ENCODE data around the gene HINFP. TPM values are rescaled to one million over a fixed set of nuclear protein-coding genes. Genes with fewer than 3 reads are reported as not detected.
"Not testable (repeated sequence)": the region's sequence is repeated elsewhere in the genome, so short reads cannot be mapped to it uniquely, and the experiment has no call there.

The HINFP gene
- total RNA-seq, 1 experiment from 2014 or later, result 9.4 TPM

DNA sequence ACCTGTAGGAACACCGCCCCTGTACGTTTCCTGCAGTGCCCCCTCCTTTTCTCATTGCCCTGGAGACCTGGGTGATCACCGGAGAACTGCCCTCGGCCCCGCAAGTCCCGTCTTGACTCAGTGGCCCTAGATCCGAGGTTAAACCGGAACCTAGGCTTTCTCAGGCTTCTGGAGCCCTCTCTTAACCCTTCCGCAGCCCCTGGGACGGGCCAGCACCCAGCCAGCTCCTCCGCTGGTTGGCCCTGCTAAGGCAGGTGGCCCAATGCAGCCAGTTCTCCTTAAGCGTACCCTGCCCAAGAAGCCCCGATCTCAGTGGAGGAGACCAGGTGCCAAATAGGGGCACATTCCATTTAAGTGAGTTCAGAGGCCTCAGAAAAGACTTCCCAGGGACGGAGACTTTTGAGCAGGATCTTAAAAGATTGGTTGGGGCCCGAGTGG lies 47.9 kb downstream of the HINFP start:
- in situ Hi-C loops (cut with HindIII; ENCODE audit: low pct_unique_long_range_greater_than_20kb, low sequenced_read_pairs), result no loop called here
- DNase-seq (ENCODE audit: low read depth, low spot score), result peak; percentile 19

DNA sequence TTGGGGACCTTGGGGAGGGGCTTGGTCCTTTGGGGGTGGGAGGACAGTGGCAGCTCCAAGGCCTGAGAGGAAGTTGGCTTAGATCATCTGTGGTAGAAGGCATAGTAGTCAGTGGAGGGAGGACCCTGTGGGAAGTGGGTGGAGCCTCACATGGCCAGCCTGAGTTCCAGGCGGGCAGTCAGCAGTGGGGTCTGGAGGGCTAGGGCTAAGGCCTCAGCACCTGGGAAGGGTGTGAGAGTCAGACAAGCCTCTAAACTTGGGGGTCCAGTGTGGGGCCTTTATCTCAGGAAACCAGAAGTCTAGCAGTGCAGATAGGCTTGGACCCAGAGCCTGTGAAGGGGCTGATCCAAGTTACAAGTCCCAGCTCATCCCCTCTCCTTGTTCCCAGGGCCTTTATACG lies 51.1 kb downstream of the HINFP start:
- in situ Hi-C loops (cut with HindIII; ENCODE audit: low pct_unique_long_range_greater_than_20kb, low sequenced_read_pairs), result no loop called here
- no peak for DNase-seq (ENCODE audit: low read depth, low spot score)

DNA sequence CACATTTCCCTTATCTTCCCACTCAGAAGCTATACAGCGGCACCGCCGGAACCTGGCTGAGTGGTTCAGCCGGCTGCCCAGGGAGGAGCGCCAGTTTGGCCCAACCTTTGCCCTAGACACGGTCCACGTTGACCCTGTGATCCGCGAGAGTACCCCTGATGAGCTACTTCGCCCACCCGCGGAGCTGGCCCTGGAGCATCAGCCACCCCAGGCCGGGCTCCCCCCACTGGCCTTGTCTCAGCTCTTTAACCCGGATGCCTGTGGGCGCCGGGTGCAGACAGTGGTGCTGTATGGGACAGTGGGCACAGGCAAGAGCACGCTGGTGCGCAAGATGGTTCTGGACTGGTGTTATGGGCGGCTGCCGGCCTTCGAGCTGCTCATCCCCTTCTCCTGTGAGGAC lies 52.1 kb downstream of the HINFP start:
- in situ Hi-C loops (cut with HindIII; ENCODE audit: low pct_unique_long_range_greater_than_20kb, low sequenced_read_pairs), result no loop called here
- DNase-seq (ENCODE audit: low read depth, low spot score), result no peak

DNA sequence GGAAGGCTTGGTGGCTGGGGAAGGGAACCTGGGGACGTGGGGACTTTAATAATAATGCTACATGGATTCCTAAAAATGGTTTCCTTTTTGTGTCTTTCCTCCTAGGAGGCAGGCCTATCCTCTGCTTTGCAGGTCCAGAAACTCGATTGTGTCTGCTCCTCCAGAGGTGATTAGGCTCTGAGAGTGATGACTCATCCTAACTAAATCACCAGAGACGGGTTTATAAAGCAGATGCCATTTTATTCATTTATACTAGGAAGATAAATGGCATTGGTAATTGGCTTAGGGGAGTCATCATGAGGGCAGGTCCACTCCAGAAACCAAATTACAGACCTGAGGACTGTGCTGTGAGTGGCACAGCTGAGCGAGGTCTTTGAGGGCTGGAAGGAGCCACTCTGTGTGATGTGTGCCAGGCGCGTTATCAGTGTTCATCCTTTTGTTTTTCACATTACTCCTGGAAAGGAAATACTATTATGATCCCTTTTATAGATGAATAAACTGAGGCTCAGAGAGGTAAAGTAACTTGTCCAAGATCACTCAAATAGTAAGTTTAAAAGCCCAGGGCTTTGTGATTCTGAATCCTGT lies 54.2 kb downstream of the HINFP start:
- in situ Hi-C loops (cut with HindIII; ENCODE audit: low pct_unique_long_range_greater_than_20kb, low sequenced_read_pairs), result no loop called here
- DNase-seq (ENCODE audit: low read depth, low spot score), result no peak

DNA sequence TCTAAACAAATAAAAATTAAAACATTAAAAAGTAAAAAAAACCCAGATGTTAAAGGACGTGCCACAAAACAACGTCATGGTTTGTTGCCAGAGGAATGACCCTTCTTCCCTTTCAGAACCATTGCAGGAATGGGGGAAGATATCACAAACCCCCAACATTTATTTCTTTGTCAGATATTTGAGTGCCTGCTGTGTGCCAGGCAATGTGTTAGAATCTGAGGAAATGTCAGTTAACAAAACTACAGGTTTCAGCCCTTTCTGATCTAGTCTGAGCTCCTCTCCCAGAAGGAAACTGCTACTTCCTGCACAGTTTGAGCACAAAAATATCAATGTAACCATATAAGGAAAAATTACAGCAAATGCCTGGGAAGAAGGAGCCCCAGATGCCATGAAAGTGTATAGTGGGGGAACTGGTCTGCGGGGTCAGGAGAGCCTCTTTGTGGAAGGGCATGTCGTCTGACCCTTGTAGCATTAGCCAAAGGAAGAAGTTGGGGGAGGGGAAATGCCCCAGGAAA lies 56.8 kb downstream of the HINFP start:
- in situ Hi-C loops (cut with HindIII; ENCODE audit: low pct_unique_long_range_greater_than_20kb, low sequenced_read_pairs), result no loop called here
- no peak for DNase-seq (ENCODE audit: low read depth, low spot score)

DNA sequence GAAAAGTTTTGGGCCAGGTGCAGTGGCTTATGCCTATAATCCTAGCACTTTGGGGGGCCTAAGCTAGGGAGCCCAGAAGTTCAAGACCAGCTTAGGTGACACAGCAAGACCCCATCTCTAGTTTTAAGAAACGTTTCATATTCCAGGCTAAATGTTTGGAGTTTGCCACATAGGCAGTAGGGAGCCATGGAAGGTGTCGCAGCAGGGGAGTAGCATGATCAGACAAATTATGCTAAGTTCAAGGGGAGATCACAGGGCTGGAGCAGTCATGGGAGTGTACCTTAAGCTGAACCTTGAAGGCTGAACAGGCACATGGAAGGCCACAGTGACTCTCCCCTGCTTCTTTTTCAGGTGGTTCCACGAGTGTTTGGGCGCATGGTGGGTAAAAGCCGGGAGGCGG lies 58.0 kb downstream of the HINFP start:
- in situ Hi-C loops (cut with HindIII; ENCODE audit: low pct_unique_long_range_greater_than_20kb, low sequenced_read_pairs), result no loop called here
- DNase-seq (ENCODE audit: low read depth, low spot score), result no peak

DNA sequence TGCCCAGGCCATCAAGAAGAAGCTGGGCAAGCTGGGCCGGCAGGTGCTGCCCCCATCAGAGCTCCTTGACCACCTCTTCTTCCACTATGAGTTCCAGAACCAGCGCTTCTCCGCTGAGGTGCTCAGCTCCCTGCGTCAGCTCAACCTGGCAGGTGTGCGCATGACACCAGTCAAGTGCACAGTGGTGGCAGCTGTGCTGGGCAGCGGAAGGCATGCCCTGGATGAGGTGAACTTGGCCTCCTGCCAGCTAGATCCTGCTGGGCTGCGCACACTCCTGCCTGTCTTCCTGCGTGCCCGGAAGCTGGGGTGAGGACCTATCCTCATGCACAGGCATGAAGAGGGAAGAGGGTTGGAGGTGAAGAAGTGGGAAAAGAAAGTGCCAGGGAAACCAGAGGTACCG lies 58.6 kb downstream of the HINFP start:
- no peak for DNase-seq (ENCODE audit: low read depth, low spot score)
- in situ Hi-C loops (cut with HindIII; ENCODE audit: low pct_unique_long_range_greater_than_20kb, low sequenced_read_pairs), result no loop called here

DNA sequence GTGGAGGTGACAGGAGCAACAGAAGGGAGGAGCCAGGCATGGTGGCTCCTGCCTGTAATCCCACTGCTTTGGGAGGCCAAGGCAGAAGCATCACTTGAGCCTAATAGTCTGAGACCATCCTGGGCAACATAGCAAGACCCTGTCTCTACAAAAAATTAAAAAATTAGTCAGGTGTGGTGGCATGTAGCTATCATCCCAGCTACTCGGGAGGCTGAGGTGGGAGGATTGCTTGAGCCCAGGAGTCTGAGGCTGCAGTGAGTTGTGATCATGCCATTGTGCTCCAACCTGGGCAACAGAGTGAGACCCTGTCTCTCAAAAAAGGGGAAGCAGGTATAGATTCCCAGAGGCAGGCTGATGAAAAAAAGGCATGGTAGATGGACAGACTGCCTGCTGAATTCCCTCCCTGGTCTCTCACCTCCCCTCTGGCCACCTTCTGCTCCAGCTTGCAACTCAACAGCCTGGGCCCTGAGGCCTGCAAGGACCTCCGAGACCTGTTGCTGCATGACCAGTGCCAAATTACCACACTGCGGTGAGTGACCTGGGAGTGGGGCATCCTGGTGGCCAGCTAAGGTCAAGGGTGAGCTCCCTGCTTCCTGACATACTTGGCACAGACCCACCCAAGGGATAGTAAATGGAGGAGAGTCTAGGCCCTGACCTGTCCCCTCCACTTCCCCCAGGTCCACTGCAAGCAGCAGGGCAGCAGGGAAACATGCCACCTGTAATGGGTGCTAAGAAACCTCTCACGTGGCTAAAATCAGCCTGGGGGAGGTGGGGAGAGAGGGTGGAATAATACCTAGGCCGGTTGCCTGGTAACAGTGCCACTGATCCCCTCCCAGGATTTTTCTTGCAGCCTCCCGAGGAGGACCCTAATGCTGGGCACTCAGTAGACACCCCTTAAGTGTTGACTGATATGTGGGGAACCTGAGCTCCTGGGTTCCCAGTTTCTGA lies 59.6 kb downstream of the HINFP start:
- DNase-seq (ENCODE audit: low read depth, low spot score), result no peak
- in situ Hi-C loops (cut with HindIII; ENCODE audit: low pct_unique_long_range_greater_than_20kb, low sequenced_read_pairs), result no loop called here

DNA sequence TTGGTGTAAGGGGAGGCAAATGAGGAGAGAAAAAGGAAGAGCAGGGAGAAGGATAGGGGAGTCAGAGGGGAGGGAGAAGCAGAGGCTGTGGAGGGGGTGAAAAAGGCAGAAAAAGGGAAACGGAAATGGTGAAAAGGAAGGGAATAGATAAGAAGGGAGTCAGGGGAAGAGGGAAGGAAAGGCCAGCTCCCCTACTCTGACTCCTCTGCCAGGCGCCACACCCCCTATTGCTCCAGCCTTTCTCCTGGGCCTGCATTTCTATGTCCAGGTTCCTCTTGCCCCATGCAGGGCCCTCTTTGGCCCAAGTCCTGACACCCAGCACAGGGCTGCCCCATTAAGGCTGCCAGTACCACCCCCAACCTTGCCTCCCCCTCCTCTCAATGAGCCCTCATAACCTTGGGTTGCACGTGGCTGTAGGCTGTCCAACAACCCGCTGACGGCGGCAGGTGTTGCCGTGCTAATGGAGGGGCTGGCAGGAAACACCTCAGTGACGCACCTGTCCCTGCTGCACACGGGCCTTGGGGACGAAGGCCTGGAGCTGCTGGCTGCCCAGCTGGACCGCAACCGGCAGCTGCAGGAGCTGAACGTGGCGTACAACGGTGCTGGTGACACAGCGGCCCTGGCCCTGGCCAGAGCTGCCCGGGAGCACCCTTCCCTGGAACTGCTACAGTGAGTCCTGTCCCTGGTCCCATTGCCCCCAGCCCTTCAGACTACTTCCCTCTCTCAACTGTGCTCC lies 60.5 kb downstream of the HINFP start:
- no peak for DNase-seq (ENCODE audit: low read depth, low spot score)
- in situ Hi-C loops (cut with HindIII; ENCODE audit: low pct_unique_long_range_greater_than_20kb, low sequenced_read_pairs), result no loop called here

DNA sequence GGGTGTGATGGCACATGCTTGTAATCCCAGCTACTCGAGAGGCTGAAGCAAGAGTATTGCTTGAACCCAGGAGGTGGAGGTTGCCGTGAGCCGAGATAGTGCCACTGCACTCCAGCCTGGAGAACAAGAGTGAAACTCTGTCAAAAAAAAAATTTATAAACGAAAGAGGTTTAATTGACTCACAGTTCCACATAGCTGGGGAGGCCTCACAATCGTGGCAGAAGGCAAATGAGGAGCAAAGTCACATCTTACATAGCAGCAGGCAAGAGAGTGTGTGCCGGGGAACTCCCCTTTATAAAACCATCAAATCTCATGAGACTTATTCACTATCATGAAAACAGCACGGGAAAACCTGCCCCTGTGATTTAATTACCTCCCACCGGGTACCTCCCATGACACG lies 63.0 kb downstream of the HINFP start:
- DNase-seq (ENCODE audit: low read depth, low spot score); in situ Hi-C loops (cut with HindIII; ENCODE audit: low pct_unique_long_range_greater_than_20kb, low sequenced_read_pairs): not testable (repeated sequence)

Other genes with a start within 250 kb of the HINFP start
- gene CXCR5, start 237.7 kb upstream of the HINFP start, total RNA-seq (2014; rRNA removed; shearing (Covaris generic)), result not detected in 2 replicates
- 2.9 and 6.0 TPM in 2 replicates for gene BCL9L, start 195.7 kb upstream of the HINFP start, total RNA-seq (2014; rRNA removed; shearing (Covaris generic))
- not detected in 2 replicates for gene UPK2, start 165.3 kb upstream of the HINFP start, total RNA-seq (2014; rRNA removed; shearing (Covaris generic))
- not detected in 2 replicates for gene FOXR1, start 149.8 kb upstream of the HINFP start, total RNA-seq (2014; rRNA removed; shearing (Covaris generic))
- 8.2 and 9.1 TPM in 2 replicates for gene CENATAC, start 123.4 kb upstream of the HINFP start, total RNA-seq (2014; rRNA removed; shearing (Covaris generic))
- 914 and 964 TPM in 2 replicates for gene RPS25, start 103.2 kb upstream of the HINFP start, total RNA-seq (2014; rRNA removed; shearing (Covaris generic))
- 65.5 and 83.5 TPM in 2 replicates for gene TRAPPC4, start 102.8 kb upstream of the HINFP start, total RNA-seq (2014; rRNA removed; shearing (Covaris generic))
- gene SLC37A4, start 90.7 kb upstream of the HINFP start, total RNA-seq (2014; rRNA removed; shearing (Covaris generic)), result 14.2 and 19.1 TPM in 2 replicates
- gene HYOU1, start 64.4 kb upstream of the HINFP start, total RNA-seq (2014; rRNA removed; shearing (Covaris generic)), result 189 and 191 TPM in 2 replicates
- gene VPS11, start 53.8 kb upstream of the HINFP start, total RNA-seq (2014; rRNA removed; shearing (Covaris generic)), result 43.7 and 49.9 TPM in 2 replicates
- 4.5 and 6.7 TPM in 2 replicates for gene HMBS, start 36.7 kb upstream of the HINFP start, total RNA-seq (2014; rRNA removed; shearing (Covaris generic))
- 22.3 and 26.1 TPM in 2 replicates for gene DPAGT1, start 19.7 kb upstream of the HINFP start, total RNA-seq (2014; rRNA removed; shearing (Covaris generic))
- 2.8 and 5.6 TPM in 2 replicates for gene C2CD2L, start 14.2 kb upstream of the HINFP start, total RNA-seq (2014; rRNA removed; shearing (Covaris generic))
- gene ABCG4, start 27.5 kb downstream of the HINFP start, total RNA-seq (2014; rRNA removed; shearing (Covaris generic)), result 0.05 TPM in 1 of 2 replicates, not detected in the other
- 8.7 and 11.5 TPM in 2 replicates for gene NLRX1, start 47.1 kb downstream of the HINFP start, total RNA-seq (2014; rRNA removed; shearing (Covaris generic))
- gene NHERF4, start 63.9 kb downstream of the HINFP start, total RNA-seq (2014; rRNA removed; shearing (Covaris generic)), result not detected in 2 replicates
- gene CBL, start 84.8 kb downstream of the HINFP start, total RNA-seq (2014; rRNA removed; shearing (Covaris generic)), result 5.8 and 7.6 TPM in 2 replicates
- 335 and 356 TPM in 2 replicates for gene MCAM, start 195.6 kb downstream of the HINFP start, total RNA-seq (2014; rRNA removed; shearing (Covaris generic))
- gene RNF26, start 212.9 kb downstream of the HINFP start, total RNA-seq (2014; rRNA removed; shearing (Covaris generic)), result 3.2 and 3.5 TPM in 2 replicates
- not detected in 2 replicates for gene C1QTNF5, start 219.3 kb downstream of the HINFP start, total RNA-seq (2014; rRNA removed; shearing (Covaris generic))
- not detected in 2 replicates for gene MFRP, start 225.1 kb downstream of the HINFP start, total RNA-seq (2014; rRNA removed; shearing (Covaris generic))

Measured in SK-MEL-5 (cell line).